ENCODE measurements around the gene ANKRD7. TPM values are rescaled to one million over a fixed set of nuclear protein-coding genes. Genes with fewer than 3 reads are reported as not detected.

Gene ANKRD7
- polyA plus RNA-seq, 3 donors, result not detected

DNA sequence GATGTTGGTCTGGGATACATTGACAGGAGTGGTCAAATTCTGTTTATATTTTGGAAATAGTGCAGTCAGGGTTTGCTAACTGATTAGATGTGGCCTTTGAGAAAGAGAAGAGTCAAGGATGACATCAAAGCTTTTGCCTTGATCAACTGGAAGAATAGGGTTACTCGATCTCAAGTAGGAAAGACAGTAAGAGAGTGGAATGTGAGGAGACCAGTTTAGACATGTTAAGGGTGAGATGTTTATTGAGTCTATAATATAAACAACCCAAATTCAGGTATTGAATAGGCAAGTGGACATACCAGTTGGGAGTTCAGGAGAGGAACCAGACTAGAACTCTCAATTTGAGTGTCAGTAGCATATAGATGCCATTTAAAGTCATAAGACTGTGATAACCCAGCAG is 1.9 kb upstream of the ANKRD7 start:
- TF ChIP-seq, protein P1, sequence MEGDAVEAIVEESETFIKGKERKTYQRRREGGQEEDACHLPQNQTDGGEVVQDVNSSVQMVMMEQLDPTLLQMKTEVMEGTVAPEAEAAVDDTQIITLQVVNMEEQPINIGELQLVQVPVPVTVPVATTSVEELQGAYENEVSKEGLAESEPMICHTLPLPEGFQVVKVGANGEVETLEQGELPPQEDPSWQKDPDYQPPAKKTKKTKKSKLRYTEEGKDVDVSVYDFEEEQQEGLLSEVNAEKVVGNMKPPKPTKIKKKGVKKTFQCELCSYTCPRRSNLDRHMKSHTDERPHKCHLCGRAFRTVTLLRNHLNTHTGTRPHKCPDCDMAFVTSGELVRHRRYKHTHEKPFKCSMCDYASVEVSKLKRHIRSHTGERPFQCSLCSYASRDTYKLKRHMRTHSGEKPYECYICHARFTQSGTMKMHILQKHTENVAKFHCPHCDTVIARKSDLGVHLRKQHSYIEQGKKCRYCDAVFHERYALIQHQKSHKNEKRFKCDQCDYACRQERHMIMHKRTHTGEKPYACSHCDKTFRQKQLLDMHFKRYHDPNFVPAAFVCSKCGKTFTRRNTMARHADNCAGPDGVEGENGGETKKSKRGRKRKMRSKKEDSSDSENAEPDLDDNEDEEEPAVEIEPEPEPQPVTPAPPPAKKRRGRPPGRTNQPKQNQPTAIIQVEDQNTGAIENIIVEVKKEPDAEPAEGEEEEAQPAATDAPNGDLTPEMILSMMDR (IDR thresholded peaks at IDR 0.05), result no peak
- no peak for DNase-seq

DNA sequence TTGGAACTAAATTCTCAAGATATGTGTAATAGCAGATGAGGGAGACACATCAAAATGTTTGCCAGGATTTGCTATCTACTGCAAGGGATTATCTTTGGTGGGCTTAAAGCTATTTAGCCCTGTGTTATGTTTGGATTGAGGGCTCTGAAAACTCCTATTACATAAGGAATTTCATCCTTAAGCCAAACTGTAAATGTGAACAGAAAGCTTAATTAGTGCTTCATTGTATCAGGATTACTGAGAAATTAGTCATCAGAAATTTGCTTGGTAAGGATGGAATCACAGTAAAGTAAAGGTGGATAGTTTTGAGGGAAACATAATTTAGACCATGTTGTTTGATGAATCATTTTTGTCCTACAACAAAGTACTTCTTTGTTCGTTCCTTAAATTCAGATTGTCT is 8.3 kb downstream of the ANKRD7 start:
- H3K27me3 Mint-ChIP-seq (ENCODE audit: low read depth in 3 of 3), result peaks cover 2 to 4% (median 4%) of the 10 kb centered on the region in 3 donors
- H3K9me3 Mint-ChIP-seq, result peaks cover 0 to 2% (median 0%) of the 10 kb centered on the region in 7 donors
- no peaks in the 10 kb centered on the region for H3K36me3 Mint-ChIP-seq
- H3K9me3 ChIP-seq (replicated peaks in 1 of 2; ENCODE audit: control insufficient read depth in 1 of 2, insufficient read depth in 1 of 2, low read length in 2 of 2), result no peaks in the 10 kb centered on the region
- H3K4me3 Mint-ChIP-seq, result no peak overlapping the region
- no peaks in the 10 kb centered on the region for H4K20me1 ChIP-seq (ENCODE audit: insufficient read depth, low read length)
- no peak overlapping the region for H3K27ac Mint-ChIP-seq
- no peak overlapping the region for H2AFZ ChIP-seq (ENCODE audit: insufficient read depth, low read depth, low read length, poor library complexity, severe bottlenecking)
- no CpG with 5 or more reads among the region's 1 CpG for WGBS (ENCODE audit: insufficient coverage)
- DNase-seq, result no peak
- intact Hi-C loops (cut with micrococcal nuclease), result no loop called here
- no peaks in the 10 kb centered on the region for H3K27me3 ChIP-seq (ENCODE audit: control insufficient read depth in 2 of 2, insufficient read depth in 2 of 2, low read length in 2 of 2)
- H3K4me1 ChIP-seq (ENCODE audit: control insufficient read depth in 1 of 2, insufficient read depth in 2 of 2, low read length in 2 of 2), result no peaks in the 10 kb centered on the region
- TF ChIP-seq, protein P1 (IDR thresholded peaks at IDR 0.05), result no peak
- H3K79me2 ChIP-seq (ENCODE audit: insufficient read depth, low read length), result no peaks in the 10 kb centered on the region
- H3K4me3 ChIP-seq (replicated peaks in 1 of 3; ENCODE audit: low read depth in 2 of 3, low read length in 3 of 3), result no peak overlapping the region
- no peak overlapping the region for H3K9ac ChIP-seq (ENCODE audit: insufficient read depth, low read length, poor library complexity, severe bottlenecking)
- no peak overlapping the region for H3K4me2 ChIP-seq (replicated peaks; ENCODE audit: extremely low read depth, low read length, poor library complexity, severe bottlenecking)
- H3K36me3 ChIP-seq (replicated peaks in 1 of 2; ENCODE audit: control insufficient read depth in 1 of 2, insufficient read depth in 2 of 2, low read length in 2 of 2), result no peaks in the 10 kb centered on the region
- H3K4me1 Mint-ChIP-seq, result no peaks in the 10 kb centered on the region
- no peak overlapping the region for H3K27ac ChIP-seq (ENCODE audit: low read depth in 1 of 2, low read length in 2 of 2)

More for the DNA sequence above, 1.9 kb upstream of the ANKRD7 start:
- H3K9me3 ChIP-seq (replicated peaks in 1 of 2; ENCODE audit: control insufficient read depth in 1 of 2, insufficient read depth in 1 of 2, low read length in 2 of 2), result no peaks in the 10 kb centered on the region
- H3K4me3 ChIP-seq (replicated peaks in 1 of 3; ENCODE audit: low read depth in 2 of 3, low read length in 3 of 3), result no peak overlapping the region
- no peaks in the 10 kb centered on the region for H3K27me3 ChIP-seq (ENCODE audit: control insufficient read depth in 2 of 2, insufficient read depth in 2 of 2, low read length in 2 of 2)
- Mint-ChIP-seq H3K27me3 (ENCODE audit: low read depth in 3 of 3) (peaks cover 0 to 6% (median 2%) of the 10 kb centered on the region in 3 donors), H3K27ac (no peak overlapping the region), H3K9me3 (peaks cover 0 to 2% (median 0%) of the 10 kb centered on the region in 7 donors), H3K4me1 (no peaks in the 10 kb centered on the region), H3K36me3 (no peaks in the 10 kb centered on the region), H3K4me3 (no peak overlapping the region)
- no peaks in the 10 kb centered on the region for H4K20me1 ChIP-seq (ENCODE audit: insufficient read depth, low read length)
- no peak overlapping the region for H2AFZ ChIP-seq (ENCODE audit: insufficient read depth, low read depth, low read length, poor library complexity, severe bottlenecking)
- intact Hi-C loops (cut with micrococcal nuclease), result loop anchor here in 1 of 2 donors (10.0 kb wide), 1 partner anchor 668 kb away; no protein-coding TSS in a partner anchor
- H3K9ac ChIP-seq (ENCODE audit: insufficient read depth, low read length, poor library complexity, severe bottlenecking), result no peak overlapping the region
- no peaks in the 10 kb centered on the region for H3K36me3 ChIP-seq (replicated peaks in 1 of 2; ENCODE audit: control insufficient read depth in 1 of 2, insufficient read depth in 2 of 2, low read length in 2 of 2)
- no peaks in the 10 kb centered on the region for H3K4me1 ChIP-seq (ENCODE audit: control insufficient read depth in 1 of 2, insufficient read depth in 2 of 2, low read length in 2 of 2)
- no peaks in the 10 kb centered on the region for H3K79me2 ChIP-seq (ENCODE audit: insufficient read depth, low read length)
- WGBS (ENCODE audit: insufficient coverage), result no CpG with 5 or more reads among the region's 1 CpG
- H3K4me2 ChIP-seq (replicated peaks; ENCODE audit: extremely low read depth, low read length, poor library complexity, severe bottlenecking), result no peak overlapping the region
- no peak overlapping the region for H3K27ac ChIP-seq (ENCODE audit: low read depth in 1 of 2, low read length in 2 of 2)

All from CD14-positive monocyte (primary cell).